ENCODE measurements around the gene LINGO3. TPM values are rescaled to one million over a fixed set of nuclear protein-coding genes. Genes with fewer than 3 reads are reported as not detected.

Gene LINGO3
- total and polyA plus RNA-seq, 12 donors = 0.11 TPM; not detected in 11

DNA sequence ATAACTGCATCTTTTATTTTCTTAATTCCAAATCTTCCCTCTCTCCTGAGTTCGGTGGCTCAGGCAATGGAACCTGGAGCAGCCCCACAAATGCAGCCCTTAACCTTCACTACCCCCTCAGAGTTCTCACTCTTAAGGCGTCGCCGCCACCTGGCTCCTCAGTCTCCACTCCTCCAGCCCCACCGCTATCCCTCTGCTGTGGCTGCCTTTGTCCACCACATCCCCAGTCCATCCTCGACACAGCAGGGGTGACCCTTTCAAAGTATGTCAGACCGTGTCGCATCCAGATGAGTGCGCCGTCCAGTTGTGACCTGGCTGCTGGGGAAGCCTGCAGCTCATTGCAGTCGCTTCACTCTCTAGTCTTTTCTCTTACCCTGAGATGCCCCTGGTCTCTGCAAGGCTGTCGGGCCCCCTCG, 21.6 kb upstream of the LINGO3 start:
- H3K27me3 ChIP-seq = no peaks in the 10 kb centered on the region
- no peaks in the 10 kb centered on the region for H3K9me3 ChIP-seq (replicated peaks in 1 of 3)
- TF ChIP-seq POLR2A (IDR thresholded peaks at IDR 0.05) = no peak
- TF ChIP-seq, protein P1, sequence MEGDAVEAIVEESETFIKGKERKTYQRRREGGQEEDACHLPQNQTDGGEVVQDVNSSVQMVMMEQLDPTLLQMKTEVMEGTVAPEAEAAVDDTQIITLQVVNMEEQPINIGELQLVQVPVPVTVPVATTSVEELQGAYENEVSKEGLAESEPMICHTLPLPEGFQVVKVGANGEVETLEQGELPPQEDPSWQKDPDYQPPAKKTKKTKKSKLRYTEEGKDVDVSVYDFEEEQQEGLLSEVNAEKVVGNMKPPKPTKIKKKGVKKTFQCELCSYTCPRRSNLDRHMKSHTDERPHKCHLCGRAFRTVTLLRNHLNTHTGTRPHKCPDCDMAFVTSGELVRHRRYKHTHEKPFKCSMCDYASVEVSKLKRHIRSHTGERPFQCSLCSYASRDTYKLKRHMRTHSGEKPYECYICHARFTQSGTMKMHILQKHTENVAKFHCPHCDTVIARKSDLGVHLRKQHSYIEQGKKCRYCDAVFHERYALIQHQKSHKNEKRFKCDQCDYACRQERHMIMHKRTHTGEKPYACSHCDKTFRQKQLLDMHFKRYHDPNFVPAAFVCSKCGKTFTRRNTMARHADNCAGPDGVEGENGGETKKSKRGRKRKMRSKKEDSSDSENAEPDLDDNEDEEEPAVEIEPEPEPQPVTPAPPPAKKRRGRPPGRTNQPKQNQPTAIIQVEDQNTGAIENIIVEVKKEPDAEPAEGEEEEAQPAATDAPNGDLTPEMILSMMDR (IDR thresholded peaks at IDR 0.05) = no peak
- peaks cover 0 to 9% of the 10 kb centered on the region in 2 donors for H3K36me3 ChIP-seq (replicated peaks in 1 of 2)
- no peak for DNase-seq
- intact Hi-C loops (cut with DNase I) = no loop called here
- no peak overlapping the region for H3K27ac ChIP-seq
- H3K4me1 ChIP-seq (replicated peaks in 1 of 2) = peaks cover 17 to 27% of the 10 kb centered on the region in 2 donors
- 64 to 75% (median 67%) methylated on average over 11 to 13 of the region's 13 CpGs for WGBS, 4 donors
- H3K4me3 ChIP-seq = peak overlapping the region in 2 of 4 donors; percentile 86 to 95

DNA sequence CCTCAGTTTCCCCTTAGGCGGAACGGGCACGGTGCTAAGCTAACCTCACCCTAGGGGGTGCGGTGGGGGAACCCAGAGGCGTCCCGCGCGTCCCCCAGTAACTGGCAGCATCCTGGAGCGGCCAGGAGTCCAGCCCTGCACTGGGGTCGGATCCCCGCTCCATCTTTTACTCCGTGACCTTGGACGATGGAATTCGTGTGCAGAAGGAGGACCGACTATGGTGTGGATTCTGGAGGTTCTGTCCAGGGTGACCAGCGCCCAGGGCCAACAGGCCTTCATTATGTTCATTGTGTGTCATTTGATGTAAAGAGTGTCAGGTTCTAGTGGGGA, 21.2 kb upstream of the LINGO3 start:
- no peak for TF ChIP-seq POLR2A (IDR thresholded peaks at IDR 0.05)
- TF ChIP-seq, protein P1 (IDR thresholded peaks at IDR 0.05) = no peak
- 0 to 4% (median 2%) methylated on average over 9 to 16 of the region's 16 CpGs for WGBS, 4 donors
- peaks cover 17 to 27% of the 10 kb centered on the region in 2 donors for H3K4me1 ChIP-seq (replicated peaks in 1 of 2)
- no peak for DNase-seq
- H3K27ac ChIP-seq = no peak overlapping the region
- no peaks in the 10 kb centered on the region for H3K27me3 ChIP-seq
- H3K9me3 ChIP-seq (replicated peaks in 1 of 3) = no peaks in the 10 kb centered on the region
- peak overlapping the region; percentile 42 to 95 (median 70) for H3K4me3 ChIP-seq
- intact Hi-C loops (cut with DNase I) = no loop called here
- H3K36me3 ChIP-seq (replicated peaks in 1 of 2) = peaks cover 0 to 13% of the 10 kb centered on the region in 2 donors

DNA sequence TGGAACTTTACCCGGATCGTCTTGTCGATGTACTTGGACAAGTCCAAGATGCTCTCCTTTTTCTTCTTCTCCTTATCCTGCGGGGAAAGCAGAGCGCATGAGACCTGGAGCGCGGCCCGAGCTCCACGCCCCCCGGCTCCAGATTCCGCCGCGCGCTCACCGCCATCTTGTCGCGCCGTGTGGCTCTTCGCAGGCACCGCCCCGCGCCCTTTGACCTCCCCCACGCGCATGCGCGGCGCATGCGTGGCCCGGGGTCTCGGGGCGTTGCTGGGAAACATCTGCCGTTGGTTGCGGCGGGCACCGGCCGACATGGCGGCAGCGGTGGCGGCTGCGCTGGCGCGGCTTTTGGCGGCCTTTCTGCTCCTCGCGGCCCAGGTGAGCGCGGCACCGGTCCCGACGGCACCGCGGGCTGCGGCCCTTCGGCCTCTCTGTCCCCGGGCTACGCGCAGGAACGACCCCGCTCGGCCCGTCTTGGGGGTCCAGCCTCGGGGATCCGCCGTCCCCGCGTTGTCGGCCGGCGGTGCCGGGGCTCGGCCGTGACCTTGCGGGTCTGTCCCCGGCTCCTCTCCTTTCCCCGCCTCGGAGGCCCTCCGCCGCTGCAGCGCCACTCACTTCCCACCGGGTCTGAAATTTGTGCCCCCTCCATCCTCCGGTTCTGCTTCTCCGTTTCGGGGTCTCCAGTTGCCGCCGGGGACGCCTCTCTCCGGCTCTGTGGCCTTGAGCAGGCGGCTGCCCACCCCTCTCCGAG, 20.6 kb upstream of the LINGO3 start, which contains the start of the genes LSM7 and SPPL2B:
Gene LSM7, minus strand, starts transcription at position 186 of the 748 bp plus-strand sequence. Its CDS starts 20 bp downstream, at position 166.
Gene SPPL2B, plus strand, starts transcription at position 284 of the 748 bp plus-strand sequence. Its CDS starts 26 bp downstream, at position 310.
- Histone ChIP-seq H3K27me3 (no peaks in the 10 kb centered on the region), H3K4me3 (peak within 1 kb of the TSS; percentile 55 to 95 (median 80)), H3K36me3 (replicated peaks in 1 of 2) (peaks cover 0 to 17% of the 10 kb centered on the region in 2 donors), H3K4me1 (replicated peaks in 1 of 2) (peaks cover 17 to 27% of the 10 kb centered on the region in 2 donors), H3K27ac (peak within 1 kb of the TSS in 4 of 5 donors; percentile 10 to 61 (median 32)), H3K9me3 (replicated peaks in 1 of 3) (no peaks in the 10 kb centered on the region)
- TF ChIP-seq POLR2A (IDR thresholded peaks at IDR 0.05) = peak; percentile 14 to 30
- TF ChIP-seq, protein P1 (IDR thresholded peaks at IDR 0.05) = no peak
- DNase-seq = peak; percentile 86 to 94 (median 90)
- intact Hi-C loops (cut with DNase I) = no loop called here
- 0 to 1% (median 0%) methylated on average over 34 to 89 of the region's 89 CpGs for WGBS, 4 donors

DNA sequence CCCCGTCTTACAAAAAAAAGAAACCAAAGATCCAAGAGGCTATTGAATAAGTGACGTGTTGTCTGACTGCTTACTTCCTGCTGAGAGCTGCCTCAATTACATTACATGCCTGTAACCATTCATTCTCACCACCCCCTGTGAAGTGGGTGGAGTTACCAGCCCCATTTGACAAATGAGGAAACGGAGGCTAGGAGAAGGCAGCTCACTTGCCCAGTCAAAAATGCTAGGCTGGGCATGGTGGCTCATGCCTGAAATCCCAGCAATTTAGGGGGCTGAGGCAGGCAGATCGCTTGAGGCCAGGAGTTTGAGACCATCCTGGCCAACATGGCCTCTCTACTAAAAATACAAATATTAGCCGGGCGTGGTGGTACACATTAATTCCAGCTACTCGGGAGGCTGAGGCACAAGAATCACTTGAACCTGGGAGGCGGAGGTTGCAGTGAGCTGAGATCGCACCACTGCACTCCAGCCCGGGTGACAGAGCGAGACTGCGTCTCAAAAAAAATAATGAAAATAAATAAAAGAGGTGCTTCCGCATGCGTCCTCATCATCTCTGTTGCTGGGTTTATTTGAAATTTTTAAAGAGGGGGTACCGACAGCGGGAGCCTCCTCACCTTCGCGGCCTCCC, 19.9 kb upstream of the LINGO3 start:
- no peak for TF ChIP-seq POLR2A (IDR thresholded peaks at IDR 0.05)
- TF ChIP-seq, protein P1 (IDR thresholded peaks at IDR 0.05) = no peak
- DNase-seq = peak in 3 of 7 donors; percentile 49 to 69 (median 54)
- H3K4me3 ChIP-seq = peak overlapping the region; percentile 55 to 95 (median 80)
- peaks cover 17 to 27% of the 10 kb centered on the region in 2 donors for H3K4me1 ChIP-seq (replicated peaks in 1 of 2)
- intact Hi-C loops (cut with DNase I) = no loop called here
- 2% methylated on average over 17 to 18 of the region's 18 CpGs for WGBS, 4 donors
- no peaks in the 10 kb centered on the region for H3K9me3 ChIP-seq (replicated peaks in 1 of 3)
- peaks cover 0 to 24% of the 10 kb centered on the region in 2 donors for H3K36me3 ChIP-seq (replicated peaks in 1 of 2)
- peak overlapping the region in 3 of 5 donors; percentile 10 to 61 (median 43) for H3K27ac ChIP-seq
- H3K27me3 ChIP-seq = no peaks in the 10 kb centered on the region
